H54 (cell line): ENCODE data around the gene CFAP54.
"Not testable (repeated sequence)": the region's sequence is repeated elsewhere in the genome, so short reads cannot be mapped to it uniquely, and the experiment has no call there.

Experiments
- DNase-seq: peaks from one replicate; pipeline ENCODE4 v3.0.0; 2011; ENCODE audit warnings: low spot score, mixed read lengths; ENCODE audit not compliant: insufficient read length
- FAIRE-seq: peaks from 3 replicates; lab custom pipeline; 2011; peaks lifted over from hg19 to GRCh38; lab: Jason Lieb, UNC
- POLR2A ChIP-seq: IDR thresholded peaks from 2 replicates; pipeline ENCODE4 v1.6.1; 2011; ENCODE audit warnings: low read depth, mild to moderate bottlenecking, low read length

CFAP54 gene

DNA sequence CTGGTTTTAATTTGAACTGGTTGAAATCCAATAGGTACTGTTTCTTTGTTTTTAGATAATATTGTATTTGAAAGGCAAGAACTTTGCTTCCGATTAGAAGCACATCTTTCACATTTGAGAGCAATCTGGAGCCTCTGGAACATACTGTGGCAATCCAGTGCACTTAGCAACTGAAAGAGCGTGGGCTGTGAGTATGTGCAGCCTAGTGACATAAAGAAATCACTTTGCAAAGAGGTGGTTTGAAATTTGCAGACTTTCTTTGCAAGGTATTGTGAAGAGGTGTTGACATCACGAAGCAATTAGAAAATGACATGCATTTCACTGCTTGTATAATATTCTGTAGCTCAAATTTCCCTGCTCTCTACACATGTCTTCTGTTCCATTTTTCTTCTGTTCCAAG, 23.5 kb upstream of the CFAP54 start:
- no peak for FAIRE-seq
- no peak for DNase-seq

DNA sequence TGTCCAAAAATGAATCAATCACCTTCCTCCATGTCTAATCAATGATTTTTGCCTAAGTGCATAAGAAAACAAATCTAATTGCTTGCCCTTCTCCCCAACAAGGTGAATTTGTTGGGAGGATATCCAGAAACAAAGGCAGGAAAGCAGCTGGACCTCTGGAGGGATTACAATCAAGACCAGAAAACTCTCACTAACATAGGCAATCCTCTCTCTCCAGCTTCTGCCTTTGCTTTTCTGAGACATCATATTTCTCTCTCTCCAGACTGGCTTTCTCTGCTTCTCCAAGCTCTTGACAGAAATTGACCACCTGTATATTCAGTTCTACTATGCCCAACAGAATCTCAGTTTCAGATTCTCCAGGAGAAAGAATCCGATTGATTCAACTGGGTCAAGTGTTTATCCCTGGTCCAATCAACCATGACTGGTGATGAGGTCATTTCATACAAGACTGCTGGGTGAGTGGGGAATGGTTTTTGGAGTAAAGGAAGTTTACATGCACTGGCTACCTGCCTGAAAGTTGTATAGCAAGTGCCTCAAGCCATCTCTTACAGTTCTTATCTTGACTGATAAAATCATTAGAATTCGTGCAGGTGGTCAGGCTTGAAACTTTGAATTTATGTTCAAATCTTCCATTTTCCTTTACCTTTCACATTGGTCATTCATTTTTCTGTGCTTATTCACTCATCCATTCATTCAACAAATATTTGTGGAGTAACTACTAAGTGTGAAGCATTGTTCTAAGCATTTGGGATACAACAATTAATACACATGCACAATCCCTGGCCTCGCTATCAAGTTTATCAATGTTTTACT, 22.2 kb upstream of the CFAP54 start:
- DNase-seq (no peak), FAIRE-seq (peak; percentile 89)
- no peak for TF ChIP-seq POLR2A

More for the DNA sequence above, 23.5 kb upstream of the CFAP54 start:
- TF ChIP-seq POLR2A: no peak

DNA sequence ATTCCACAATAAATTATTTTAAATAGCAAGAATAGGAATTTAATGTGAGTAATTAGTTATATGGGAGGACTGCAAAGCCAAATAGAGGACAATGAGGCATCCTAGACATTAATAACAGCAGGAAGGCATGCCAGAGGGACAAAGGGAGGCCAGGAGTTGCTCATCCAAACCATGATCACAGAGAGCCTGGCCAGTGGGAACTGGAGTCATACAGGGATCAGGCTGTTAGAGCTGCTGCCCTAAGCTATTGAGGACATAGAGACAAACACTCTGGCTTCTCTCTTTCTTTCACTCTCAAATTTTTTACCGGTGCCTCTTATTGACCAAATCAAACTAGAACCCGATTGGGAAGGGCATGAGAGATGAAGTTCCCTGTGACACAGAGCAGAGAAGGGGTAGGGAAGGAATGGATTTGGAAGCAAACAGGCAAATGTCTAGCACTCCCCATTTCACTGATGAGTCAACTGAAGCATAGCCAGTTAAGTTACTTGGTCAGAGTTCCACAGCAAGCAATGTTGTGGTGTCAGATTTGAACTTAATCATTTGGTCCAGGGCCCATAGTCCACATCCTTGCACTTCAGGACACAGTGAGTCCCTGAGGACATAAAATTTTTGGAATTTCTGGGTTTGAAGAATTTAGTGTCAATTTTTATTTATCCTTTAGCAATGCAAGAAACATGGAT, 17.9 kb upstream of the CFAP54 start:
- TF ChIP-seq POLR2A: no peak
- FAIRE-seq: peak; percentile 94
- no peak for DNase-seq

DNA sequence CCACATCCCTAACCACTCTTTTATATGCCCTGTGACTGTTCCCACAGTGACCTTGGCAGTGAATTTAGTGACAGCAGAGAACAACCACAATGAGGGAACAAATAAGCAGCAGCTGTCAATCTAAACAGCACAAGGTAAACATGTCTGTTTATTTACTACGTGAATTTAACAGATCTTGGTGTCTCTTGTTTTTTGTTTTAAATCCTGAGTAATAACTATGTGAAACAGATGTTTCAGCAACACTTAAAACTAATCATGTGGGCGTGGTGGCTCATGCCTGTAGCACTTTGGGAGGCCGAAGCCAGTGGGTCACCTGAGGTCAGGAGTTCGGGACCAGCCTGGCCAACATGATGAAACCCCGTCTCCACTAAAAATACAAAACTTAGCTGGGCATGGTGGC, 17.0 kb upstream of the CFAP54 start:
- FAIRE-seq (no peak), DNase-seq (no peak)
- TF ChIP-seq POLR2A: no peak

DNA sequence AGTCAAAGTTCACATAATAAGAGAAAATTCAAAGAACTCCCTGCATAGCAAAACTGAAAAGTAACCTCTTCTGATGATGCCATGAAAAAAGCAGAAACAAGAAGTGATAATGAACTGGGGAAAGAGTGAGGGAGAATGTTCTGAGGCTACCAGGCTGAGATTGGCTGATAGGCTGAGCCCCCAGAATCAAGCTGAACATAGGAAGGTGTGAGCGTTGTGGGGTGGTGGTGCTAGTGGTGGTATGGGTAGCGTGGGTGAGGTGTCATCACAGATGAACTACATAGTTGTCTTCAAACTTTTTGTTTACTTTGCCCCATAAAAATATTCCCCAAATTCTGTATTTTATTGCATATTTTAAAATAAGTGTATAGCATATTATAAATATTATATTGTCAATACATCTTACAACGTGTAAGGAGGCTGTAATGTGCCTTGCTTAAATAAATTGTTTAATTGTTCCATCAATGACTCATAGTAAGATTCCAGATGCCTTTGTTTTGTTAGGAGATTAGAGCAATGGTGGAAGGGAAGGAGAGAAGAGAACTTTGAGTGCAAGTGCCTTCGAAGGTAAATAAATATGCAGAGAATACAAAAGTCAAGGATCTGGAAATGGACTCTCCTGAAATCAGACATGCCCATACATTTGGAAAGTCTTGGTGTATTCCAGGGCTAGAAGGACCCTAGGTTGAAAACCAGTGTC, 15.8 kb upstream of the CFAP54 start:
- FAIRE-seq: no peak
- no peak for DNase-seq
- no peak for TF ChIP-seq POLR2A

DNA sequence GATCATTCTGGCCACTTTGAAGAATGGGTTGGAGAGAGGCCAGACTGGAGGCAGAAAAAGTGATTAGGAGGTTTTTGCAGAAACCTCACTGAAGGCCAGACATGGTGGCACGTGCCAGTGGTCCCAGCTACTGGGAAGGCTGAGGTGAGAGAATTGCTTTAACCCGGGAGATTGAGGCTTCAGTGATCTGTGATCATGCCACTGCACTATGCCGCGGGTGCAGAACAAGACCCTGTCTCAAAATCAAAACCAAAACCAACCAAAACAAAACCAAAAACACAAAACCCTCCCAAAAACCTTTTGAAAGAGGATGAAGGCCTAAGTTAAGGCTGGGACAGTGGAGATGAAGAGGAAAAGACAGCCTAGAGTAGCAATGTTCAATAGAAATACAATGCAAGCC, 15.2 kb upstream of the CFAP54 start:
- TF ChIP-seq POLR2A: no peak
- FAIRE-seq (no peak), DNase-seq (no peak)

DNA sequence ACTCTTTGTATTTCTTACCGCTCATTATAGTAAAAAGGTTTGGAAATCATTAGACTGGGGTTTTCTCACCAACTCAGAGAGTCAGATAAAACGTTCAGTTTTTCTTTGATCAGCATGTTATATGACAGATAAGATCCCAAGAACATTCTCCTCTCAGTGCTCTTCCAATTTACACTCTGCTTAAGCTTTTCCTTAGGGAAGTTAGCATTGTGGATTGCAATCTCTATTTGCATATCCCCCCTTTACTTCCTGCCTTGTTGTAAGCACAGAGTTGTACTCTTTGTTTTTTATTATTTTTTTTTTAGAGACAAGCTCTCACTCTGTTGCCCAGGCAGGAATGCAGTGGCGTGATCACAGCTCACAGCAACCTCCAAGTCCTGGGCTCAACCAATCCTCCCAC, 11.4 kb upstream of the CFAP54 start:
- no peak for FAIRE-seq
- DNase-seq: no peak
- TF ChIP-seq POLR2A: no peak

DNA sequence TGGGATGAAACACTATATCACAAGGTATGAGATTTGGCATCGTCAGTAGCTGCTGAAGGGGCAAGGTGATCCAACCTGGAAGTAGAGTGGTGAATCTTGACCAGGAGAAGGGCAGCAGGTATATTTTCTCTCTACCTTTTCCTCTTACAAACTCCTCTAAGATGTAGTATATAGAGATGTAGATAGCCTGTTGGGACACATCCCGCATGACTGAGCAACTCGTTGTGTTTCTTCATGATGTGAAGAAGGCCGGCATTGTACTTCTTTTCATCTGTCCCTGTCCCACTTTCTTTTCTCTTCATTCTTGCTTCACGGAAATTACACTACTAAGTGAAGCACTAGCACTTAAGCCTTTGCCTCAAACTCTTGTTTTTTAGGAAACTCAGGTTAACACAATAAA, 7.3 kb upstream of the CFAP54 start:
- DNase-seq: no peak
- TF ChIP-seq POLR2A: no peak
- no peak for FAIRE-seq

DNA sequence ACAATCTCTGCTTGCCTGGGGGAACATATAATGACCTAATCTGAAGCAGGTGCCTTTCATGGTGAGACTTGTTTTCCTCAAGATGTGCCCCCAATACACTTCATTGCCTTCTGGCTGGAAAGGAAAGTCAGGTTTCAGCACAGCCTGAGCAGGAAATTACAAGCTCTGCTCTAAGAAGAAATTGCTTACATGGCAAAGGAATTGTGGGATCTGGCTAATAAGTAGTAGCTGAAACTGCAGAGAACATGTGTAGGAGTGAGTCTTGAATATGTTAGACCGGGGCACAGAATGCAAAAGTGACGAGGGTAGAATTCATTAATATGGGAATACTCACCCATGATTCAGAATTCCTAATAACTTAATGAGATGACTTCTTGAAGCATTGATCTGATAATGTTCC, 6.3 kb upstream of the CFAP54 start:
- DNase-seq (no peak), FAIRE-seq (no peak)
- TF ChIP-seq POLR2A: no peak

DNA sequence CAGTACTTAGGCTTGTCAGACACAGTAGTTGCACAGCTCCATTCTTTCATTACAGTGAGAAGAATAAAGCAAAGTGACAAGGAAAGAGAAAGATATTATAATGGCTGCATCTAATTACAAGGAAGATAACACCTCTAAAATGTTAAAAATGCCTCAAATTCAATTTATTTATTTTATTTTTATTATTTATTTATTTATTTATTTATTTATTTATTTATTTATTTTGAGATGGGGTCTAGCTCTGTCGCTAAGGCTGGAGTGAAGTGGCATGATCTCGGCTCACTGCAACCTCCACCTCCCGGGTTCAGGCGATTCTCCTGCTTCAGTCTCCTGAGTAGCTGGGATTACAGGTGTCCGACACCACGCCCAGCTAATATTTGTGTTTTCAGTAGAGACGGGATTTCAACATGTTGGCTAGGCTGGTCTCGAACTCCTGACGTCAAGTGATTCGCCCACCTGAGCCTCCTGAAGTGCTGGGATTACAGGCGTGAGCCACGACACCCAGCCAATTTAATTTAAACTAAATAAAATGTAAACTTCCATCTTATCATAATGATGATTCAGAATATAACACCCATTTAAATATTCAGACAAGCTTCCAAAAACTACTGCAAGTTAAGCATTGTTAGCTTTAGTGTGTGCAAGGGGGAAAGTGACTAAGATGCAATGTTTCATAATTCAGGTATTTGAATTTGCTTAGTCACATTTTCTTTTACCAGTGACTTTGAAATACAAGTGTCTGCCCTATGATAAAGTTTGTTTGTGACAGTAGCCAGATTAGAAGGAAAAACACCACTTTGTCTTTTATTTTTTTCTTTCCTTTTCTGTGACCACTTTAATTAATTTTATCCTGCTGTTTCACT, 2.4 kb upstream of the CFAP54 start:
- no peak for TF ChIP-seq POLR2A
- FAIRE-seq (peak; percentile 81), DNase-seq (peak; percentile 43)

DNA sequence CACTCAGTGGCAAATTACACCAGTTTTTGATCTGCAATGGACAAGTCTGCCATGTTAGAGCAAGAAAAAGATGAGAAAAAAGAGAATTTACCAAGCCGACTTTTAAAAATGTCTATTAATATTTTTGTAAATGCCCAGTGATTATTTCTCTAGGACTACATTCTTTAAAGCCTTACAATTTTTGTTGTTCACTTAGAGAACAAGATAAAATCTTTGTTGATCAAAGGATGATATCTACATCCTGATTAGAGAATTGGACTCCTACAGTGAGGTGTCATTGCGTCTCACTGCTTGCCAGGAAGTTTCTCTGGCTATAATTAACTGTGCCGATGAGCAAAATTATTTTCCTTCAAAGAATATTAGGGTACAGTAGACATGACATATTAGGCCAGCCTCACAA, 1.7 kb upstream of the CFAP54 start:
- no peak for FAIRE-seq
- no peak for TF ChIP-seq POLR2A
- no peak for DNase-seq

DNA sequence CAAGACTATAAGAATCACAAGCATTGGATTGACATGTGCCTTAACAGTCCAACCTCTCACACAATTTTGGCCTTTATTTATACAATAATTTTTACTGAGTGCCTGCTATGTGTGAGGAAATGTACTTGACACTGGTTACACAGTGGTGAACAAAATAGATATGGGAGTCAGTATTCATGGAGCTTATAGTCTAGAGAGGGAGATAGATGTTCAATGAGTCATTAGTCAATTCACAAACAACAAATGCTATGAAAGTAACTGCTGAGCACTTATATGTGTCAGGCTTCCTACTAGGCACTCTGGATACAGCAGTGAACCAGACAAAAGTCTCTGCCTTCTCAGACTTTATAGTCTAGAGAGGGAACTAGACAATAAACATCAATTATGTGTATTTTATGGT, 3.7 kb downstream of the CFAP54 start:
- no peak for TF ChIP-seq POLR2A
- DNase-seq (no peak), FAIRE-seq (peak; percentile 50)

DNA sequence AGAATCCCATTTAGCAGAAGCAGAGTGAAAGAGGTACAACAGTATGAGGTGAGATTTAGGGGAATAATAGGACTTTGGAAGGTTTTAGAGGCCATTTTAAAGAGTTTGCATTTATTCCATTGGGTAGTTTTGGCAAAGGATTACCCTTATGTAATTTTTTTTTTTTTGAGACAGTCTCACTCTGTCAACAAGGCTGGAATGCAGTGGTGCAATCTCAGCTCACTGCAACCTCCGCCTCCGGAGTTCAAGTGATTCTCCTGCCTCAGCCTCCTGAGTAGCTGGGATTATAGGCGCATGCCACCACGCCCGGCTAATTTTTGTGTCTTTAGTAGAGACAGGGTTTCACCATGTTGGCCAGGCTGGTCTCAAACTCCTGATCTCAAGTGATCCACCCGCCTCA, 4.8 kb downstream of the CFAP54 start:
- not testable (repeated sequence) for FAIRE-seq, DNase-seq
